B cell (primary cell): ENCODE data around the gene ANGPTL5. TPM values are rescaled to one million over a fixed set of nuclear protein-coding genes. Genes with fewer than 3 reads are reported as not detected.

Experiments
- ATAC-seq: fragments of 200-7000 bp; cut with Tn5 transposase; one replicate; pipeline ENCODE4 v1.10.0; 2021; ENCODE audit warnings: low read depth, mild to moderate bottlenecking, moderate number of reproducible peaks, moderate library complexity
- CTCF ChIA-PET: fragments of 350-600 bp; sonication (Branson Sonifier 250); formaldehyde crosslinking; loops from one replicate; lab custom pipeline; 2021; ENCODE audit warnings: antibody characterized with exemption, inconsistent platforms; lab: Charles Lee
- POLR2A ChIA-PET: fragments of 350-600 bp; sonication (Branson Sonifier 250); formaldehyde crosslinking; loops from one replicate; lab custom pipeline; 2021; ENCODE audit warnings: antibody characterized with exemption; lab: Charles Lee
- DNase-seq: peaks from one replicate; pipeline ENCODE4 v3.0.0; 2013
- H2AFZ ChIP-seq: 2 replicates; pipeline ENCODE4 v1.6.1; 2012; ENCODE audit warnings: mild to moderate bottlenecking, low read depth, low read length; ENCODE audit not compliant: insufficient read depth, poor library complexity, severe bottlenecking
- H3K27ac ChIP-seq, 2 donors: 1 replicate in 1 of 2; 2 replicates in 1 of 2; pipeline ENCODE4 v1.5.1; 2012 to 2013; ENCODE audit warnings: low read length in 2 of 2, mild to moderate bottlenecking in 2 of 2, moderate library complexity in 1 of 2
- H3K27me3 ChIP-seq, 4 experiments: fragments of 200-600 bp in 1 of 4; sonication (generic) in 1 of 4; replicated peaks in 1 of 4; 1 replicate in 2 of 4; 2 replicates in 2 of 4; pipeline versions ENCODE4 v1.6.1 to v1.7.0; 2013 to 2016; ENCODE audit warnings: low read length in 3 of 4, mild to moderate bottlenecking in 2 of 4, mixed read lengths in 1 of 4, moderate library complexity in 1 of 4; ENCODE audit not compliant: insufficient read depth in 4 of 4, control insufficient read depth in 3 of 4; ENCODE audit errors: control extremely low read depth in 1 of 4
- H3K36me3 ChIP-seq, 2 experiments: replicated peaks in 1 of 2; 1 replicate in 1 of 2; 2 replicates in 1 of 2; pipeline versions ENCODE4 v1.6.1 to v1.7.1; 2013; ENCODE audit warnings: low read length in 1 of 2; ENCODE audit not compliant: insufficient read depth in 2 of 2, control insufficient read depth in 1 of 2; ENCODE audit errors: control extremely low read depth in 1 of 2, extremely low read depth in 1 of 2
- H3K4me1 ChIP-seq, 2 donors: fragments of 200-600 bp in 1 of 2; sonication (generic) in 1 of 2; 1 replicate in 1 of 2; 2 replicates in 1 of 2; pipeline versions ENCODE4 v1.5.1 to v1.6.1; 2013 to 2017; ENCODE audit warnings: low read length in 2 of 2; ENCODE audit not compliant: control insufficient read depth in 2 of 2, insufficient read depth in 2 of 2
- H3K4me2 ChIP-seq: replicated peaks from 2 replicates; pipeline ENCODE3; 2012; ENCODE audit warnings: mild to moderate bottlenecking, low read depth, low read length; ENCODE audit not compliant: poor library complexity, severe bottlenecking
- H3K4me3 ChIP-seq, 5 experiments: fragments of 200-600 bp in 1 of 5; sonication (generic) in 1 of 5; 1 replicate in 3 of 5; 2 replicates in 2 of 5; pipeline versions ENCODE4 v1.5.1 to v1.7.0; 2011 to 2016; ENCODE audit warnings: low read length in 4 of 5, mild to moderate bottlenecking in 4 of 5, low read depth in 2 of 5, control low read depth in 1 of 5, moderate library complexity in 1 of 5; ENCODE audit not compliant: insufficient read depth in 1 of 5; ENCODE audit errors: control extremely low read depth in 1 of 5, extremely low read depth in 1 of 5
- H3K79me2 ChIP-seq: fragments of 200-600 bp; sonication (generic); one replicate; pipeline ENCODE4 v1.6.0; 2016; ENCODE audit warnings: low read length; ENCODE audit not compliant: control insufficient read depth, insufficient read depth
- H3K9ac ChIP-seq: fragments of 200-600 bp; sonication (generic); 2 replicates; pipeline ENCODE4 v1.6.1; 2017; ENCODE audit warnings: mild to moderate bottlenecking, low read length, moderate library complexity
- H3K9me3 ChIP-seq, 3 donors: one replicate each; pipeline versions ENCODE4 v1.6.1 to v1.7.1; 2013; ENCODE audit warnings: low read length in 2 of 3; ENCODE audit not compliant: control insufficient read depth in 2 of 3, insufficient read depth in 1 of 3; ENCODE audit errors: control extremely low read depth in 1 of 3
- H4K20me1 ChIP-seq: 2 replicates; pipeline ENCODE4 v1.6.0; 2012; ENCODE audit warnings: mild to moderate bottlenecking, low read length; ENCODE audit not compliant: insufficient read depth, control insufficient read depth, poor library complexity, severe bottlenecking
- H3K27ac Mint-ChIP-seq: one replicate; pipeline ENCODE4 v1.8.0; 2021; ENCODE audit warnings: mixed read lengths
- H3K27me3 Mint-ChIP-seq: one replicate; pipeline ENCODE4 v1.8.0; 2021; ENCODE audit warnings: mixed read lengths
- H3K4me1 Mint-ChIP-seq: one replicate; pipeline ENCODE4 v1.8.0; 2021; ENCODE audit warnings: mixed read lengths
- H3K4me3 Mint-ChIP-seq: one replicate; pipeline ENCODE4 v1.8.0; 2021; ENCODE audit warnings: mixed read lengths
- H3K9me3 Mint-ChIP-seq: one replicate; pipeline ENCODE4 v1.8.0; 2022; ENCODE audit warnings: mixed read lengths; ENCODE audit not compliant: insufficient read depth
- CTCF ChIP-seq: fragments of 200-600 bp; IDR thresholded peaks from one replicate; pipeline ENCODE4 v1.8.0; 2022; ENCODE audit warnings: antibody characterized with exemption, mild to moderate bottlenecking
- EZH2 ChIP-seq: IDR thresholded peaks from 2 replicates; pipeline ENCODE4 v1.6.1; 2012; ENCODE audit warnings: borderline replicate concordance, low read depth, mild to moderate bottlenecking, moderate library complexity, low read length; ENCODE audit not compliant: insufficient read depth, poor library complexity, severe bottlenecking
- whole genome bisulfite sequencing: methylation state at CpG from one replicate; pipeline ENCODE4 v1.1.5; 2013; ENCODE audit warnings: missing lambda C conversion rate; ENCODE audit not compliant: insufficient coverage; 5-methylcytosine and 5-hydroxymethylcytosine counted together
- intact Hi-C: fragments of 100-400 bp; cut with micrococcal nuclease; formaldehyde crosslinking; loops from one replicate; pipeline ENCODE4 v1.10.0; 2022
- polyA plus RNA-seq: library from polyadenylated mRNA; depleted of rRNA; stranded (reverse); fragments of >200 nt; gene quantifications from 2 replicates; pipeline ENCODE4 v1.2.3, GENCODE V29; 2012
- total RNA-seq, 2 donors: library from RNA; stranded (reverse); fragments of 120-200 nt in 1 of 2; gene quantifications; 1 replicate in 1 of 2; 2 replicates in 1 of 2; pipeline versions ENCODE4 v1.2.3 to v1.2.4, GENCODE V29; 2013 to 2022

ANGPTL5 gene
- total and polyA plus RNA-seq, 2 donors (not counting 1 experiment from before 2014, with no cell fraction given): not detected

DNA sequence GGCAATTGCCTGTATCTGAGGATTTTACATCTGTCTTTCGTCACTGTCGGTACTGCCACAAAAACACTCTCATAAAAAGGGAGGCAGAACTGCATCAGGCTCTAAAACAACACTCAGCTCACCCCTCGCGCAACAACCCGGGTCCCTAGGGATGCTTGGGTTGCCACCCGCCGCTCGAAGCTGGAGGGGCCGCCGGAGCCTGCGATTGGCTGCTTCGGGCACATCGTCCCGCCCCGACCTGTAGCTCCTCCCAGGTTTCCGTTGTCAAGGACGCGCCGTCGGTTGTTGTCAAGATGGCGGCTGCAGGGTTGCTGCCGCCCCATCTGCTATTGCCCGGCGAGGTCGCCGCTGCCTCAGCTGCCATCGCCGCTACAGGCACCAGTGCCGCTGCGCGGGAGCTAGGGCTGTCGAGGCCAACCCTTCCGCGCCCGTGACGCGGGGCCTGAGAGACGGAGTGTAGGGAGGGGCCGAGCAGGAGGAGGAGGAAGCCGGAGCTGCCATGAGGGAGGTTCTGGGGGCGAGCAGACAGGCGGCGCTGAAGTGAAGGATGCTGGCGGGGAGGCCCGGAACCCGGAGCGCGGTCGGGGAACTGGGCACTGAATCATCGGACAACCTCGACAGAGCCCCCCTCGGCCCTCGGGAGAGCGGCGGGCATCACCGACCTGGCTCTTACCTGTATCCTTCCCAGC, 1.4 kb downstream of the ANGPTL5 start, which contains the start of gene CEP126:
Gene CEP126 (plus strand): TSS at position 273 of the 689 bp plus-strand sequence. CDS start 275 bp downstream, at position 548.
- Histone ChIP-seq H3K79me2 (no peaks in the 10 kb centered on the region), H4K20me1 (no peaks in the 10 kb centered on the region), H3K4me1 (peaks cover 18 to 21% of the 10 kb centered on the region in 2 donors), H3K9me3 (no peaks in the 10 kb centered on the region), H3K36me3 (no peaks in the 10 kb centered on the region), H3K4me2 (peak within 1 kb of the TSS; percentile 89), H3K27me3 (no peaks in the 10 kb centered on the region), H3K9ac (peak within 1 kb of the TSS; percentile 91), H2AFZ (peak within 1 kb of the TSS; percentile 88), H3K4me3 (peak within 1 kb of the TSS; percentile 53 to 88 (median 81)), H3K27ac (peak within 1 kb of the TSS; percentile 92 to 99)
- DNase-seq: peak; percentile 98
- CTCF ChIA-PET: interaction anchor here (0.7 to 1.5 kb wide), 9 partner anchors 10 to 1177 kb away, joined by 3 to 5 read pairs (median 3); partner anchors contain the start of gene DCUN1D5
- TF ChIP-seq CTCF (peak; percentile 23), EZH2 (no peak)
- Mint-ChIP-seq H3K27ac (peak within 1 kb of the TSS; percentile 97), H3K4me1 (peaks cover 23% of the 10 kb centered on the region), H3K9me3 (no peaks in the 10 kb centered on the region), H3K4me3 (peak within 1 kb of the TSS; percentile 96), H3K27me3 (peaks cover 11% of the 10 kb centered on the region)
- peak; percentile 90 for ATAC-seq
- under 1% methylated on average over 56 of the region's 56 CpGs for WGBS
- POLR2A ChIA-PET: no interaction called here
- intact Hi-C loops: loop anchor here (1.0 to 10.0 kb wide), 3 partner anchors 540 to 1233 kb away; partner anchors contain the start of genes DYNC2H1 and TMEM123

- Mint-ChIP-seq H3K4me3 (peak overlapping the region; percentile 96), H3K4me1 (peaks cover 23% of the 10 kb centered on the region), H3K27me3 (peaks cover 11% of the 10 kb centered on the region), H3K9me3 (no peaks in the 10 kb centered on the region), H3K27ac (peak overlapping the region; percentile 97)
- Histone ChIP-seq H3K4me2 (peak overlapping the region; percentile 89), H3K27ac (peak overlapping the region; percentile 92 to 99), H3K4me3 (peak overlapping the region; percentile 39 to 88 (median 81)), H3K9ac (peak overlapping the region; percentile 91), H3K36me3 (no peaks in the 10 kb centered on the region), H3K79me2 (no peaks in the 10 kb centered on the region), H2AFZ (peak overlapping the region; percentile 88), H4K20me1 (no peaks in the 10 kb centered on the region), H3K27me3 (no peaks in the 10 kb centered on the region), H3K9me3 (no peaks in the 10 kb centered on the region), H3K4me1 (peaks cover 18 to 21% of the 10 kb centered on the region in 2 donors)
- DNase-seq (no peak), ATAC-seq (no peak)
- POLR2A ChIA-PET: no interaction called here
- TF ChIP-seq EZH2: no peak
- TF ChIP-seq CTCF: no peak
- intact Hi-C loops: loop anchor here (1.0 to 10.0 kb wide), 2 partner anchors 540 to 1195 kb away; partner anchors contain the start of genes DYNC2H1 and TMEM123
- CTCF ChIA-PET: interaction anchor here (0.7 to 1.5 kb wide), 8 partner anchors 10 to 1178 kb away, joined by 3 to 5 read pairs (median 4); partner anchors contain the start of gene DCUN1D5
- 0% methylated on average over 1 of the region's 6 CpGs for WGBS
These were observed 2.0 kb downstream of the ANGPTL5 start for GRCh38 chr11:101914341-101914737.
